DMS153 (cell line): ENCODE data around the gene FXYD5.
A peak's percentile ranks its signal among the peaks of the same experiment; 100 is the strongest.
"Not testable (repeated sequence)": the region's sequence is repeated elsewhere in the genome, so short reads cannot be mapped to it uniquely, and the experiment has no call there.

ENCODE experiments used
- DNase-seq: peaks from one replicate; lab custom pipeline; 2025; lab: John Stamatoyannopoulos, UW

FXYD5 gene

DNA sequence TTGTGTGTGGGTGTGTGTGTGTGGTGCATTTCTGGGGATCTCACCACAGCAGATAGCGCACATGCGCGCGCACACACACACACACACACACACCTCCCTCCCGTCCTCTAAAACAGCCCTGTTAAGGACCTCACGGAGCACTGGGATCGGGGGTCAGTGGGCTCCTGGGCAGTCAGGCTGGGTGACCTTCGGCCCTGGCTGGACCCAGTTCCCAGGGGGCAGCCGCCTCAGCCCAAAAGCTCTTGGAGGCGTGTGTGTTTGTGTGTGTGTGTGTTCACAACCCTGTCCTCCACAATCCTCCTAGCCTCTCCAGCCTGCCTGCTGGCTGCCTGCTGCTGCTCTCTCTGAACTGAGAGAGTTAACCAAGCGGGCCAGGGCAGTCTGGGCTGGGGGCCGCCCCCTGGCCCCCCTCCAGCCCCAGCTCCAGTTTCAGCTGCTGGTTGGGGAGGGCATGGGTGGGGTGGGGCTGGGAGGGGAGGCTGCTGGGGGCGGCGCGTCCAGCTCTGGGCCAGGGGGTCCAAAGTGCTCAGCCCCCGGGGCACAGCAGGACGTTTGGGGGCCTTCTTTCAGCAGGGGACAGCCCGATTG is 16.1 kb upstream of the FXYD5 start, which contains the start of gene FXYD1:
FXYD1 (plus strand) TSS at position 520 of the 588 bp plus-strand sequence. CDS start 1,256 bp downstream, outside the sequence.
- DNase-seq, result no peak

DNA sequence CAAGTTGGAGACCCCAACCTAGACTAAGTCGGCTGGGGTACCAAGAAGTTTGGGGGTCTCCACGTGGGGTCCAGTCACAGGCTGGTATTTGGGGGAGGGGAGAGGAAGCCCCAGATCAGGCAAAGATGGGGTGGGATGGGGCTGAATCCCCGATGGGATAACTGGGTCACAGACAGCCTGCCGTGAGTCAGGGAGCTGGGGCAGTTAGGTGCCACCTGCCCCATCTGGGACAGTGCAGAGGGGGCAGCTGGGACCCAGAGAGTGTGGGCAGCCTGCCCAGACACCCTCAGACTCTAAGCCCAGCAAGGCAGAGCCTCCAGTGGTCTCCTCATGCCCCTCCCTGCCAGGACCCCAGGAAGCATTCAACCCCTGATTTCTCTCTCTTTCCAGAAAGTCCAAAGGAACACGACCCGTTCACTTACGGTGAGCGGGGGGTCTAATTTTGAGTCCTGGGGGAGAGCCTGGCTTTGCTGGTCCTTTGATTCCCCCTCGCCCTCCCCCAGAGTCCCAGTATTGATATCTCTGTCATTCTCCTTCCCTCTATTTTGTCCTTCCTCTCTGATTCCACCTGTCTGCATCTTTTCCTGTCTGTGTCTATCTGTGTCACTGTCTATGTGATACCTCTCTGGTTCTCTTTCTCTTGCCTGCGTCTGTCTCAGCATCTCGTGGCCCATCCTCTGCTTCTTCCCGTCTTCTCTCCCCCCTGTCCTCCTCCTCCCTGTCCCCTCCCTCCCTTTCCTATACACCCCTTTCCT is 14.2 kb upstream of the FXYD5 start:
- no peak for DNase-seq

DNA sequence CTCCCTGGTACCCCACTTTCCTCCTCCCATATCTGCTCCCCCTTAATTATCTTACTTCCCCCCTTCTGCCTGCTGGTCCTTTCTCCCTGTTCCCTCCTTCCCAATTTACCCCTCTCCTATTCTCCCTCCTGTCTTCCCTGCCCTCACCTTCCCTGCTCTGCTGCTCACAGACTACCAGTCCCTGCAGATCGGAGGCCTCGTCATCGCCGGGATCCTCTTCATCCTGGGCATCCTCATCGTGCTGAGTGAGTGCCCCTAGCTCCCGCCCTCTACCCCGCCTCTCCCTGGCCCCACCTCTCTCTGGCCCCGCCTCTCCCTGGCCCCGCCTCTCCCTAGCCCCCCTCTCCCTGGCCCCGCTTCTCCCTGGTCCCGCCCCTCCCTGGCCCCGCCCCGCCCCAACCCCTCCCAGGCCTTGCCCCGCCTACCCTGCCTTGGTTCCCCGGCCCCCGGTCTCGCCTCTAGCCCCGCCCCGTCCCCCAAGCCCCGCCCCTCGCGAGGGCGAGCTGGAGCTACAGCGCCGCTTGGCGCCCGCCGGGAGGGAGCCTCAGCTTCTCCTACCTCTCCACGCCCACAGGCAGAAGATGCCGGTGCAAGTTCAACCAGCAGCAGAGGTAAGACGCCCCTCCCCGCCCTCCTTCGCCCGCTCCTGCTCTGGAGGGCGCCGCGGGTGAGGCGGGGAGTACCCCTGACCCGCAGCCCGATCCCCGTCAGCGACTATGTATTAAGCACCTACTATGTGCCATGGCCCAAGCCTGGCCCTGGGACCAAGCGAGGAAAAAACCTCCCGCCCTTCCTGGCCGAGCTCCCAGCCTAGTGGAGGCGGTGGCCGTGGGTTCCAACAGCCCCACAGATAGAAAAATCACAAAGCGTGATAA is 13.3 kb upstream of the FXYD5 start:
- peak; percentile 82 for DNase-seq

DNA sequence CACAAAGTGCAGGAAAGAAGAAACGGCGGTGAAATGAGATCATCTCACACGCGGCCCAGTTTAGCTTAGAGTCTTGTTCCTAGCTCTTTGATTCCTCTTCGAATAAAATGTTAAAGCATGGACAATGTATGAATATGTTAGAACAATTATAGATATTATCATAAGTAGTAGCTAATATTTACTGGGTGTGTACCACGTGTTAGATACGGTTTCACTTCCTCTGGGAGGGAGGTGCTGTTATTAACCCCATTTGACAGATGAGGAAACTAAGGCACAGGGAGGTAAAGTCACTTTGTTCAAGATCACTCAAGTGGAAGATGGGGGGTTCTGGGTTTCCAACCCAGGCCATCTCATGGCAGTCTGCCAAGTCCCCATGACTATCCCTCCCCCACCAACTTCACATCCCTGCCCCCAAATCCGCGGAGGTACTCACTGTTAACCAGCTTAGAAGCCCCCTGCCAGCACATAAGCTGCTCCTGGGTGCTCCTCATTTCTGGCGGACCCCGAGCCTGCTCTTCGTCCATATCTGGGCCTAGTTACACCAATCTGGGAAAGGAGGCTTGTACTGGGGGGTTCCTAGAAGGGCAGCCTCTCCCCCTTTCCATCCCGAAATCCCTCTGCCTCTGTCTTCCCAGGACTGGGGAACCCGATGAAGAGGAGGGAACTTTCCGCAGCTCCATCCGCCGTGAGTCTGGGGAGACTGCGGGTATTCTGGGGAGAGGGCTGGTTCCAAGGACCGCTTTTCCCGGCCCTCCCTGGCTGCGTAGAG is 12.5 kb upstream of the FXYD5 start:
- no peak for DNase-seq

DNA sequence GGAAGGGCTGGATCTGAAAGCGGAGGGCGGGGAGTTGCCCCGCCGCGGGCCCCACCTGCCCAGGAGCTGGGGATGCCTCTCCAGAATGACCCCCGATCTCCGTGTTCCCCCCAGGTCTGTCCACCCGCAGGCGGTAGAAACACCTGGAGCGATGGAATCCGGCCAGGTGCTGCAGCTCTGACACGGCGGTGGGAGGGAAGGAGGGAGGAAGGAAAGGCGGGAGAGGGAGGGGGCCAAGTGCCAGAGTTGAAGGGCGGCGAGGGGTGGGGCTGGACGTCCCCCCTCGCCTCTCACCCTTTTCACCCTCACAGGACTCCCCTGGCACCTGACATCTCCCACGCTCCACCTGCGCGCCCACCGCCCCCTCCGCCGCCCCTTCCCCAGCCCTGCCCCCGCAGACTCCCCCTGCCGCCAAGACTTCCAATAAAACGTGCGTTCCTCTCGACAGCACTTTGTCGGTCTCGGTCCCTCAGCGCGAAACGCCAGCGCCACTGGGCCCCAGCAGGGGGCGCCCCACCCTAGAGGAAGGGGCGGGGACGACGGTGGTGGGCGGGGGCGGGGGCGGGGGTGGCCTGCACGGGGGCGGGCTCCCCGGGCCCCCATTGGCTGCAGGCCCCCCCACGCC is 11.8 kb upstream of the FXYD5 start:
- DNase-seq, result no peak

DNA sequence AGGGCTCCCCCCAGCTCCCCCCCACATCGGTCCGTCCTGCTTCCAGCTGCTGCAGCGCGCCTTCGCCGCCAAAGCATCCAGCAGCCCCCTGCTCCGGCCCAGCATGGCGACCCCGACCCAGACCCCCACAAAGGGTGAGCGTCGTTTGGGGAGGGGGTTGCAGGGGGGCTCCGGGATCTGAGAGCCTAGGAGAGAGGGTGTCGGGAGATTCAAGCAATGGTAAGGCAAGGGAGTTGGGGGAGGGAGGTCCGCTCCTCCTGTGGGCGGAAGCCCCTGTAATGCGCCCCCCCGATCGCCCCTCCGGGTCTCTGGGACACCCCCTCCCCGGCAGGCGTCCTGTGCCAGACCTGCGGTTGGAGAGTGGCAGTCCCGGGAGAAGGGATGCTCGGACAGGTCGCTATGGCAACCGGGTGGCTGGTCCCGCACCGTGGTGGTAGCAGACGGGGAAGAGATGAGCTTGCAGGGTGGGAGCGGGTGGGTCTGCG is 11.3 kb upstream of the FXYD5 start, which contains the start of gene FXYD7:
FXYD7 (plus strand) TSS at position 25 of the 485 bp plus-strand sequence; CDS start at position 104, 79 bp downstream.
- no peak for DNase-seq

DNA sequence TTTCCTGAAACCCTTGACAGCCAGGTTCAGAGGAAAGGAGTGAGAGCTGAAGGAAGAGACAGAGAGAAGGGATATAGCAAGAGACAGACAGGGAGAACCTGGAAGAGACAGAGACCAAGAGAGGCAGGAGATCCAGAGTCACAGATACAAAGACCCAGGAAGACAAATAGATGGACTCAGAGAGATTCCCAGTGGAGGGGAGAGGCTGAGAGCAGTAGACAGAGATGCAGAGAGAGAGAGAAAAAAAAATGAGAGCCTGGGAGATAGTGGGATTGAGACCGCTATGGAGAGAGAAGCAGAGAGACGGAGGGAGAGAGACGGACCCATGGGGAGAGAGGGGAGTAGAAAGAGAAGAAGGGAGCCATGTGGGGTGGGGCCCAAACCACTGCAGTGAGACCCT is 10.7 kb upstream of the FXYD5 start:
- no peak for DNase-seq

DNA sequence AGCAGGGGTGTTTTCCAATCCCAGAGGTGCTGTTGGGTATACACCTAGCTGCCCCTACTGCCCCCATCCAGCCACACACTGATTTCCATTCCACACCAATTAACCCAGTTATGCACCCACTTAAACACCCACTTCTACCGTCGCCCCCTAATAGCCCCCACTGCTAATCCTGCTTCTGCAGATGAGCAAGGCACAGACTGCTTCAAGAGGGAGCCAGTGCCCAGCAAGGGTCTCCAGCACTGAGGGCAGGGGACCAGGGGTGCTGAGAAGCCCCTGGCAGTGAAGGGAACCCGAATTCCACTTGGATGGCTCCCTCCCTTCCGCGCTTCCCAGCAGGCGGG is 10.3 kb upstream of the FXYD5 start:
- no peak for DNase-seq

DNA sequence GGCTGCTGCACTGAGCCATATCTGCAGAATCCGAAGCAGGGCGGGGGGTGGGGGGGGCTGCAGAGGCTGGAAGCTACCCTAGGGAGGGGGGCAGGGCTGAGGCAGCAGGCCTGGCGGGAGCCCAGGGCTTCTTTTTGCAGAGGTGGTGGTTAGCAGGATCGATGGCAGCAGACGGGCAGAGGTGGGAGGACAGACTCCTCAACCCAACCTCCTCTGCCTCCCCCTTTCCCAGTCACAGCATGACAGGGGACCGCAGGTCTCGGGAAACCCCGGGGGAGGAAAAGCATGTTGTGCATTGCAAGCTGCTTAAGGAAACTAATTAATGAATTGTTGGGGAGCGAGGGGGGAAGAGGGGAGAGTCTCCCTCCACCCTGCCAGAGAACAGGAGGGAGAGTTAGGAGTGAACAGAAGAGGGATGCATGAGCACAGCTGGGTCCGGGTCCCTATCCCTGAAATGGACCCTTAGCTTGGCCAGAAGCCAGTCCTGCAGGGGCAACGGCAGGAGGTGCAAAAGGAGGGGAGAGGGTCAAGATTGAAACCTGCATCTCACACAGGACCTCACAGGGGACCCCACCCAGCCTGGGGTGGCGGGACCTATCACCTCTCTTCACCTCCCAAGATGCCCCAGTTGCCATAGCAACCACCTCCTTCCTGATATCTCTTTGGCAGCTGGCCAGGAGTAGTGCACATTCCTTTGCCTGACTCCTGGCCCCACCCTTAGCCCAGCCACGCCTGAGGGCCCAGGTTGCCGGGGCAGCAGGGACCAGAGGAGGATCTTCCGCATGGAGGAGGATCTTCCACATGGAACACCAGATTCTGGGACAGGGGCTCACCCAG is 9.7 kb upstream of the FXYD5 start:
- no peak for DNase-seq

DNA sequence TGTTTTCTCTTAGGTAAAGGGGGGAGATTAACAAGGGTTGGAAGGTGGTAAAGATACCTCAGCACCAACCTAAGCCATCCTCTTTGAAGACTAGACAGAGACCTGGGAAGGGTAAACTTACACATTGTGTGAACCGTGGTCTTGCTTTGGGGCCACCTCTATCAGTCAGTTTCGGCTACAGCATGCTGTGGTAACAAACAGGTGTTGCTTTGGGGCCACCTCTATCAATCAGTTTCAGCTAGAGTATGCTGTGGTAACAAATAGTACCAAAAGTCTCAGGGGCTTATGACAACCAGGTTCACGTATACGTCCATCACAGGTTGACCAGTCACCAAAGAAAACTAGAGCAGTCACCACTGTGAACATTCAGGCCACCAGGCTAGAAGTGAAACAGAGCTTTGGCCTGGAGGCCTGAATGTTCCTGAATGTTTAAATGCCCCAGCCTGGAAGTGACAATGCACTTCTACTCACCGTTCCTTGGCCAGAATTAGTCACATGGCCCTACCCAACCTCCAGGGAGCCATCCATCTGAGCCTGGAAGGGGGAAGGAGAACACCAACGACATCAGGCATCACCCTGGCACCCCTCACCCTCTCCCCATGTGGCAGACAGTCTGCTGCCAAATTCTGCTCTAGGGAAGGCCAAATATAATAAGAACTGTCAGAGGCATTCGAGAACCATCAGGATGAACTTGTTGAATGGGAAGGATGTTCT is 7.6 kb upstream of the FXYD5 start:
- no peak for DNase-seq

DNA sequence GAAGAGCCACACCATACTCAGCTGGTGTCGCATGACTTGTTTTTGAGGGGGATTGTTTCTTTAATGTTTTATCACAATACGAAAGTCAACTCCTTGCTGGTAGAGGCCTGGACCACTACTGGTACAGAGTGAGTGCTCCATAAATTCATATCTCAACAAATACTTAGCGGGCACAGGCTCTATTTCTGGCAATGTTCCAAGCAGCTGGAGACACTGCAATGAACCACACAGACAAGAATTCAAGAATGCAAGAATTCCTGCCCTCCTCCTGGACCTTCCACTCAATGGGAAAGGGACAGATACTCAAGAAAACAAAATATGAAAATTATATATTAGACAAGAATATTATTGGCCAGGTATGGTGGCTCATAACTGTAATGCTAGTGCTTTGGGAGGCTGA is 5.1 kb upstream of the FXYD5 start:
- DNase-seq, result no peak

DNA sequence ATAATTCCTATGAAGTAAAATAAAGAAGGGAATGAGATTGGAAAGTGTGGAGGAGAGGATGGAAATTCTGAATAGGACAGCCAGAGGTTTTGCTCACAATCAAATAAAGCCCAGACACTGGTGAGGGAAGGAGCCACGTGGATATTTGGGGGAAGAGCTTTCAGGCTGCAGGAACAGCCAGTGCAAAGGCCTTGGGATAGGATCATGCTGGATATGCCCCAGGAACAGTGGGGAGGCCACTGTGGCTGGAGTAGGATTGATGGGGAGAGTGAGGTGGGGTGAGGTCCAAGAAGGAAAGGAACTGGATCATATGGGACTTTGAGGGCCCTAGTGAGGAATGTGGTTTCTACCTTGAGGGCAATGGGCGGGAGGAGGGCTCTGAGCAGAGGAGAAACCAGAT is 4.1 kb upstream of the FXYD5 start:
- DNase-seq, result no peak

DNA sequence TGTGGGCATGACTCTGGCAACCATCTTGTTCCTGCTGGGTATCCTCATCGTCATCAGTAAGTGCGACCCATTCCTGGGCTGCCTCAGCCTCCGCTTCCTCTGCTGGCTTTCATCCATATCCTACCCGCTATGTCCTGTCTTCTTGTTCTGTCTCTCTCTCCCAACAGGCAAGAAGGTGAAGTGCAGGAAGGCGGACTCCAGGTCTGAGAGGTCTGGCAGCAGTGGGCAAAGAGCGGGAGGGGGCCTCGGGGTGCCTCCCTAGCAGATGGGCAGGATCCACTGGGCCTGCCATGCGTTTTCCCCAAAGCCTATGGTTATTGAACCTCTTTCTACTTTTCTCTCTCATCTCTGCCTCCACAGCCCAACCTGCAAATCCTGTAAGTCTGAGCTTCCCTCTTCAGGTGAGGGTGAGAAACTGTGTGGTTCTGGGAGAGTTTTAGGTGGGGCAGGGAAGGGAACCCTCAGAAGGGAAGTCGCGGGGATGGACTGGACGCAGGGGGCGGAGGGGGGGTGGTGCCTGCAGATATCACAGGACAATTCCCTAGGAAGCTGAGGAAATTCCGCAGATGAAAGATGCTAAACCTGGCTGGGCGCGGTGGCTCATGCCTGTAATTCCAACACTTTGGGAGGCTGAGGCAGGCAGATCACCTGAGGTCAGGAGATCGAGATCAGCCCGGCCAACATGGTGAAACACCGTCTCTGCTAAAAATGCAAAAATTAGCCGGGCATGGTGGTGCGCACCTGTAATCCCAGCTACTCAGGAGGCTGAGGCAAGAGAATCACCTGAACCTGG is 3.1 kb upstream of the FXYD5 start:
- DNase-seq, result no peak

DNA sequence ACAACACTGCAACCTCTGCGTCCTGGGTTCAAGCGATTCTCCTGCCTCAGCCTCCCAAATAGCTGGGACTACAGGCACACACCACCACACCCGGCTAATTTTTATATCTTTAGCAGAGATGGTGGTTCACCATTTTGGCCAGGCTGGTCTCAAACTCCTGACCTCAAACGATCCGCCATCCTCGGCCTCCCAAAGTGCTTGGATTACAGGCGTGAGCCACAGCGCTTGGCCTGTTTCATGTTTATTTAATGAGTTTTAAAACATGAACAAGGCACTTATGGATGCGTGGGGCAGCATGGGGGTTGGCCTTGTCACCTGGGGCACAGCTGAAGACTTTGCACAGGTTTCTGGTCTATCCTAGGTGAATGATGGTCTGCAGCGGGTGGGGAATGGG is 1.4 kb upstream of the FXYD5 start:
- DNase-seq, result not testable (repeated sequence)

DNA sequence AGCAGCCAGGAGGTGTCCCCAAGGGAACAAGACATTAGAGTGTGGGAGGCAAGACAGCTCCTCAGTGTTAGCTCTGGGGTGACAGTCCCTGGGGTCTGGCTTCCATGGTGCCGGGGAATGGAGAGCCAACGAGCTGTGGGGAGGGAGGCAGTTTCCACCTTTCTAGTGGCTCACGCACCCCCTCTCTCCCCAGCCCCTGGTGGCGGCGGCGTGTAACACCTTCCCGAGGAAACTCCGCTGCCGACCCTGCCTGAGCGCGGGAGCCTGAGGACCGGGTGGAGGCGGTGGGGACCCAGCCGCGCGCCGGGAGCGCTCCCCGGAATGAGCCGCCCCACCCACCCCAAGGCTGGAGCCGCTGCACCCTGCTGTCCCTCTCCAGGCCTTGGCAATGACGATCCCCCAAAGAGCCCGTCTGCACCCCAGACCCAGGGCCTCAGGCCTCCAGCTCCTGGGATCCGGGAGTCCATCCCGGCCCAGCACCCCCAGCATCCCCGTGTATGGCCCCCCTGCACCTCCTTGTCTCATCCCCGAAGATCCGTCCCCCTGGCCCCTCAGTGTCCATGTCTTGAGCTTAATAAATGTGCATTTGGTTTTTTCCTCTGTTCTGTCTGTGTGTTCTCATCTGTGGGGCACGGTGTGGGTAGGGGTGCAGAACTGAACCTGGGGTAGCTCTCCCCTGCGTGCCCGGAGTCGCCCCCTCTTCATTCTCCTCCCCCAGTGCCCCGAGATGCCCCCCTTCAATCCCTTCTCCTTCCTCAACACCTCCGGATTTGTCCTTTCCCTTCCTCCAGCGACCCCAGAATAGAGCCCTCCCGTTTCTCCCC is 622 bp upstream of the FXYD5 start:
- no peak for DNase-seq

DNA sequence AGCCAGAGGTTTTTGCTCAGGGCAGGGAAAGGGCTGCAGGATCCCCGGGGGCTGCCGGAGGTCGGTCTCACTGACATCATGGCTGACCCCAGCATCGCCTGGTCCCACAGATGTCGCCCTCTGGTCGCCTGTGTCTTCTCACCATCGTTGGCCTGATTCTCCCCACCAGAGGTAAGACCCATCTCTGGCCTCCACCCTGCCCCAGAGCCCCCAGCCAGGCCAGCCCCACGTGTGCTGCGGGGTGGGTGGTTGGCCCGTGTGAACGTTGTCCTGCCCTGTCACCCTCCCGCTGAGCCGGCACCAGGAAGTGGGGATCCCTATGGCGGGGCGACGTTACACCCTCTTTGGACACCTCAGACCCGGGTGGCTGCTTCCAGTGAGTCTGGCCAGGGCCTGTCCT is 906 bp downstream of the FXYD5 start:
- no peak for DNase-seq

DNA sequence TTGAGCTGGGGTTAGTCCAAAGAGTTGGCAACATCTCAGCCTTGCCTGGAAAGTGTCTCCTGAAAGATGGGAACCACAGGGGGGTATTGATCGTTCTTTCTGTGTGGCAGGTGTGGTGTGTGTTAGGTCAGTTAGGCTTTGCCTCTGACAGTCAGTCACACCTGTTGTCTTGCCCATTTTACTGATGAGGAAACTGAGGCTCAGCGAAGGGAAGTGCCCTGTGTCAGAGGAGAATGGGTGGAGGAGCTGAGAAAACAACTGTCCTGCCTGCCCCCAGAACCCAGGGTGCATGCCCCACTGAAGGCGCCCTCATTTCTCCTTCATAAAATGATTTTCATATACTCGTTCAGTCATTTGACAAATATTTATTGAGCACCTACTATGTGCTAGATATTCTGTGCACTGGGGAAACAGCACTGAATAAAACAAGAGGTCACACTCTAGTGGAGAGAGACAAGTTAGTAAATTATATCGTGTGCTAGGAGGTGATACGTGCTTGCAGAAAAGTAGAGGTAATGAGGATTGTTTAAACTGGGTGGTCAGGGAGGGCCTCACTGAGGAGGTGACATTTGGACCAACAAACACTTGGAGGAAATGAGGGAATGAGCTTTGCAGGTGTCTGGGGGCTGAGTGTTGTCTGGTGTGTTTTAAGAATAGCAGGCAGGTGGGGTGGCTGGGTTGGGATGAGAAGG is 1.6 kb downstream of the FXYD5 start:
- DNase-seq, result no peak

DNA sequence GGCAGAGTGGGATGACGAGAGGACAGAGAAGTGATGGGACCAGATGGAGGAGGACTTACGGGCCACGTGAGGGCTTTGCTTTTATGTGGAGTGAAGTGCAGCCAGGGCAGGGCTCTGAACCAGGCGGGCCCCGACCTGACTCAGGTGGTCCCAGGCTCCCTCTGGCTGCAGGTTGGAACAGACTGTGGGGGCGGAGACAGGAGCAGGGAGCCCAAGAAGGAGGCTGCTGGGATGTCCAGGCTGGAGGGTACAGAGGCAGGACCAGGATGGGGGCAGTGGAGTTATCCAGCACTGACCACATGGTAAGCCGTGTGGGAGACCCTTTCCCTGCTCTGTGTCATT is 2.1 kb downstream of the FXYD5 start:
- DNase-seq, result no peak
